Measurements from ENCODE around the gene TRIM71.

DNA sequence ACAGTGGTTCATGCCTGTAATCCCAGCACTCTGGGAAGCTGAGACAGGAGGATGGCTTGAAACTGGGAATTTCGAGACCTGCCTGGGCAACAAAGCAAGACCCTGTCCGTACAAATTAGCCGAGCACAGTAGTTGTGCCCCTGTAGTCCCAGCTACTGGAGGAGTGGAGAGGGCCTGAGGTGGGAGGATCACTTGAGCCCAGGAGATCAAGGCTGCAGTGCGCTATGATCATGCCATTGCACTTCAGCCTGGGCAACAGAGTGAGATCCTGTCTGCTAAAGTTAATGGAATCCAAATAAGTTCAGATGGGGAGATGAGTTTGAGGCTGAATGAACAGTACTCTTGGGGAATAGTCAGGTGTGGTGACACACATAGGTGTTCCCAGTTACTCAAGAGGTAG lies 14.4 kb downstream of the TRIM71 start:
- TF ChIP-seq CTCF (IDR thresholded peaks at IDR 0.05; ENCODE audit: insufficient read depth, low read length, poor library complexity, severe bottlenecking) (no peak), EZH2phosphoT487 (conservative IDR thresholded peaks at IDR 0.05; ENCODE audit: low read length) (no peak)
